PC-3 (cell line): ENCODE data around the gene RTCB. TPM values are rescaled to one million over a fixed set of nuclear protein-coding genes. Genes with fewer than 3 reads are reported as not detected.

ENCODE experiments used
- ATAC-seq: fragments of 200-7000 bp; cut with Tn5 transposase; 2 replicates; pipeline ENCODE4 v1.9.1; 2020; ENCODE audit warnings: mild to moderate bottlenecking, moderate library complexity
- BruUV-seq: library from RNA; stranded (reverse); fragments of 400-500 nt; replicated peaks from 2 replicates; lab custom pipeline; 2021; lab: Mats Ljungman, UMichigan
- CTCF ChIA-PET: fragments of 300-600 bp; sonication (Branson Sonifier 250); formaldehyde crosslinking; loops from one replicate; lab custom pipeline; 2022; ENCODE audit warnings: antibody characterized with exemption; lab: Charles Lee
- POLR2A ChIA-PET: fragments of 300-600 bp; sonication (Branson Sonifier 250); formaldehyde crosslinking; loops from one replicate; lab custom pipeline; 2022; ENCODE audit warnings: antibody characterized with exemption; ENCODE audit not compliant: unreplicated experiment; lab: Charles Lee
- DNase-seq: peaks from one replicate; pipeline ENCODE4 v3.0.0-alpha.2; 2015
- H2AFZ ChIP-seq: fragments of 300-600 bp; sonication (generic); 2 replicates; pipeline ENCODE4 v1.6.0; 2016; ENCODE audit warnings: antibody characterized with exemption, low read length
- H3F3A ChIP-seq: fragments of 300-600 bp; sonication (generic); one replicate; pipeline ENCODE4 v1.6.0; 2017; ENCODE audit warnings: antibody characterized with exemption, low read length, control low read depth, mild to moderate bottlenecking; ENCODE audit not compliant: unreplicated experiment
- H3K27ac ChIP-seq: fragments of 300-600 bp; sonication (generic); 2 replicates; pipeline ENCODE4 v1.5.1; 2016; ENCODE audit warnings: mild to moderate bottlenecking, low read length
- H3K27me3 ChIP-seq: fragments of 300-600 bp; sonication (generic); 2 replicates; pipeline ENCODE4 v1.6.1; 2016; ENCODE audit warnings: low read length, mixed read lengths
- H3K36me3 ChIP-seq: fragments of 300-600 bp; sonication (generic); 2 replicates; pipeline ENCODE4 v1.6.1; 2016; ENCODE audit warnings: low read depth, mixed run types, low read length, mixed read lengths
- H3K4me1 ChIP-seq: fragments of 300-600 bp; sonication (generic); 2 replicates; pipeline ENCODE4 v1.5.1; 2016; ENCODE audit warnings: low read length; ENCODE audit not compliant: insufficient read depth
- H3K4me2 ChIP-seq: fragments of 300-600 bp; sonication (generic); 2 replicates; pipeline ENCODE4 v1.6.0; 2016; ENCODE audit warnings: low read length
- H3K4me3 ChIP-seq: fragments of 300-600 bp; sonication (generic); 2 replicates; pipeline ENCODE4 v1.5.1; 2016; ENCODE audit warnings: mild to moderate bottlenecking, low read length, mixed read lengths
- H3K79me2 ChIP-seq: fragments of 300-600 bp; sonication (generic); 2 replicates; pipeline ENCODE4 v1.6.1; 2017; ENCODE audit warnings: low read length, mixed read lengths
- H3K9ac ChIP-seq: fragments of 300-600 bp; sonication (generic); 2 replicates; pipeline ENCODE4 v1.6.0; 2016; ENCODE audit warnings: mild to moderate bottlenecking, low read length
- H3K9me2 ChIP-seq: fragments of 300-600 bp; sonication (generic); replicated peaks from 2 replicates; pipeline ENCODE4 v1.6.1; 2016; ENCODE audit warnings: mixed run types, low read length, mixed read lengths
- H3K9me3 ChIP-seq: fragments of 300-600 bp; sonication (generic); 2 replicates; pipeline ENCODE4 v1.6.1; 2016; ENCODE audit warnings: low read length, mixed read lengths
- H4K20me1 ChIP-seq: fragments of 300-600 bp; sonication (generic); 2 replicates; pipeline ENCODE4 v1.6.1; 2016; ENCODE audit warnings: low read length, mixed read lengths
- EZH2 ChIP-seq: fragments of 300-600 bp; sonication (generic); IDR thresholded peaks from one replicate; pipeline ENCODE4 v1.6.1; 2017; ENCODE audit warnings: antibody characterized with exemption, mild to moderate bottlenecking, low read length; ENCODE audit not compliant: unreplicated experiment
- EZH2phosphoT487 ChIP-seq: fragments of 300-600 bp; sonication (generic); IDR thresholded peaks from 2 replicates; pipeline ENCODE4 v1.6.1; 2018; ENCODE audit warnings: mild to moderate bottlenecking, antibody characterized with exemption, low read length, borderline replicate concordance
- intact Hi-C: fragments of 100-400 bp; cut with micrococcal nuclease; formaldehyde crosslinking; loops from 2 replicates; pipeline ENCODE4 v1.9.0; 2023
- total RNA-seq: library from RNA; depleted of rRNA; stranded (reverse); fragments of >200 nt; gene quantifications from 2 replicates; pipeline ENCODE4 v1.2.3, GENCODE V29; 2014
- TF ChIP-seq, protein P1 (sequence below): fragments of 300-600 bp; sonication (generic); conservative IDR thresholded peaks from 2 replicates; pipeline ENCODE4 v1.5.1; 2017; ENCODE audit warnings: antibody characterized with exemption, low read depth, mild to moderate bottlenecking, low read length

RTCB gene
- total RNA-seq, 1 experiment from 2014 or later, result 146 TPM

DNA sequence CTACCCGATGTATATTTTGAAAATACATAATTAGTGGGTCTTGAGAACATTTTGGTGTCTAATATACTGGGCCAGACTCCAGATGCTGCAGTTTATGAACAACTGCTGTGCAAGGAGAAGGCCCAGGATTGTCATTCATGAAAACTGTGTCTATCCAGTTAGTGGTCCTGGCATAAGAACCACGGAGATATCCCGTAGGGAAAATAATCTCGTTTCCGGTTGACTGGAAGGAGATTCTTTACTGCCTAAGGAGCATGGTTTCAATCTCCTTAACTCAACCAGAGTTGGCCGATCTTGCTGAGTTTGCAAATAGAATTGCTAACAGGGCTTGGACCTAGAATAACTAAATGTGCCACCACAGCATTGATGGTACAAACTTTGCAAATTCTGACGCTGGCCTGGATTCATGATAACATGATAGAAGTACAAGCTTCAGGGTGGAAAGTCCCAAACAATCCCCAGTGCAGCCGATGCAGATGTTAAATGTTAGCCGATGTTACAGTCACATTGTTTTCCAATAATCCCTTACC is 4.6 kb upstream of the RTCB start:
- no peak overlapping the region for H2AFZ ChIP-seq
- H3K9me2 ChIP-seq, result no peaks in the 10 kb centered on the region
- DNase-seq, result no peak
- CTCF ChIA-PET, result no interaction called here
- BruUV-seq, result no TSS peak
- H3K4me2 ChIP-seq, result no peak overlapping the region
- no peak overlapping the region for H3K4me3 ChIP-seq
- H3K79me2 ChIP-seq, result peaks cover 5% of the 10 kb centered on the region
- H4K20me1 ChIP-seq, result no peaks in the 10 kb centered on the region
- no peaks in the 10 kb centered on the region for H3F3A ChIP-seq
- H3K27me3 ChIP-seq, result peaks cover 45% of the 10 kb centered on the region
- no peaks in the 10 kb centered on the region for H3K36me3 ChIP-seq
- TF ChIP-seq EZH2phosphoT487, result no peak
- no peak for TF ChIP-seq EZH2
- TF ChIP-seq, protein P1, sequence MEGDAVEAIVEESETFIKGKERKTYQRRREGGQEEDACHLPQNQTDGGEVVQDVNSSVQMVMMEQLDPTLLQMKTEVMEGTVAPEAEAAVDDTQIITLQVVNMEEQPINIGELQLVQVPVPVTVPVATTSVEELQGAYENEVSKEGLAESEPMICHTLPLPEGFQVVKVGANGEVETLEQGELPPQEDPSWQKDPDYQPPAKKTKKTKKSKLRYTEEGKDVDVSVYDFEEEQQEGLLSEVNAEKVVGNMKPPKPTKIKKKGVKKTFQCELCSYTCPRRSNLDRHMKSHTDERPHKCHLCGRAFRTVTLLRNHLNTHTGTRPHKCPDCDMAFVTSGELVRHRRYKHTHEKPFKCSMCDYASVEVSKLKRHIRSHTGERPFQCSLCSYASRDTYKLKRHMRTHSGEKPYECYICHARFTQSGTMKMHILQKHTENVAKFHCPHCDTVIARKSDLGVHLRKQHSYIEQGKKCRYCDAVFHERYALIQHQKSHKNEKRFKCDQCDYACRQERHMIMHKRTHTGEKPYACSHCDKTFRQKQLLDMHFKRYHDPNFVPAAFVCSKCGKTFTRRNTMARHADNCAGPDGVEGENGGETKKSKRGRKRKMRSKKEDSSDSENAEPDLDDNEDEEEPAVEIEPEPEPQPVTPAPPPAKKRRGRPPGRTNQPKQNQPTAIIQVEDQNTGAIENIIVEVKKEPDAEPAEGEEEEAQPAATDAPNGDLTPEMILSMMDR, result no peak
- no peak overlapping the region for H3K27ac ChIP-seq
- ATAC-seq, result no peak
- H3K9ac ChIP-seq, result no peak overlapping the region
- POLR2A ChIA-PET, result no interaction called here
- intact Hi-C loops, result no loop called here
- H3K9me3 ChIP-seq, result no peaks in the 10 kb centered on the region
- H3K4me1 ChIP-seq, result 0 out of 2 replicates have a peak, but pooled peaks cover 6% of the 10 kb centered on the region

DNA sequence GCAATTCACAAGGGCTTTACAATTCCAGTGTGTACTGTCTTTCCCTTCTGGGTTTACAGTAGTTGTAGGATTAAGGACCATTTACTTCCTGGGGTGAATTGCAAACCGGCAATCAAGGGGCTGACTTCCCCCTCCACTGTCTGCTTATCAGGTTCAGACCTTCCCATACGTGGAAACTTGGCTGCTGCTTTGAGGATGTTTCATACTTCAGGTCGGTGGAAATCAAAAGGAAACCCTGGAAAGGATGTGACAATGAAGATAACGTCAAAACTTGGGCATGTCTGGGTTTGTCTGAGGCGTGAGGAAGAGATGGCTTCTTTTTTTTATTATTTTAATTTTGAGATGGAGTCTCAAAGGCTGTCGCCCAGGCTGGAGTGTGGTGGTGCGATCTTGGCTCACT is 2.1 kb upstream of the RTCB start:
- Histone ChIP-seq H3K9ac (no peak overlapping the region), H3F3A (no peaks in the 10 kb centered on the region), H3K4me2 (no peak overlapping the region), H2AFZ (no peak overlapping the region), H3K4me1 (peaks cover 16% of the 10 kb centered on the region), H3K79me2 (peaks cover 29% of the 10 kb centered on the region), H4K20me1 (peaks cover 9% of the 10 kb centered on the region; the same call in 1 of the 2 replicates), H3K9me3 (no peaks in the 10 kb centered on the region), H3K4me3 (no peak overlapping the region), H3K36me3 (no peaks in the 10 kb centered on the region), H3K27me3 (peaks cover 28% of the 10 kb centered on the region), H3K27ac (no peak overlapping the region), H3K9me2 (no peaks in the 10 kb centered on the region)
- CTCF ChIA-PET, result interaction anchor here (0.6 to 0.7 kb wide), 2 partner anchors 30 to 85 kb away, joined by 3 to 6 read pairs; no protein-coding TSS in a partner anchor
- no TSS peak for BruUV-seq
- ATAC-seq (no peak), DNase-seq (no peak)
- intact Hi-C loops, result no loop called here
- TF ChIP-seq EZH2 (no peak), EZH2phosphoT487 (no peak)
- TF ChIP-seq, protein P1, result no peak
- POLR2A ChIA-PET, result no interaction called here

DNA sequence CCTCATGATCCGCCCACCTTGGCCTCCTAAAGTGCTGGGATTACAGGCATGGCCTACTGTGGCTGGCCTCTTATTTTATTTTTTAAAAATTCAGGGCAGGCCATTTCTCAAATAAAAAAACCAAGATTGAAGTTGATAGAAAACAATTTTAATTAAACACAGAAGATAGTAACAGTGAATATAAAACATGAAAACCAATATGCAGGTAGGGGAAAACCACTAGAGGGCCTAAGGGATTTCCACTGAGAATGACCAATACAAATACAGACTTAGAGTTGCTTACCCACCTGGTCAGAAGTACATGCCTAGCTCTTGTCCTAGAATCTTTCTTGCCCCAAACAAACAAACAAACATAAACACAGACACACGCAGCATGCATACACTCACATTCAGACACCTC is 1.7 kb upstream of the RTCB start:
- POLR2A ChIA-PET, result no interaction called here

More for the DNA sequence above, 1.7 kb upstream of the RTCB start:
- Histone ChIP-seq H3K4me3 (no peak overlapping the region), H4K20me1 (peaks cover 9% of the 10 kb centered on the region; the same call in 1 of the 2 replicates), H3K9me2 (no peaks in the 10 kb centered on the region), H3K9ac (no peak overlapping the region), H3F3A (no peaks in the 10 kb centered on the region), H3K9me3 (no peaks in the 10 kb centered on the region), H3K36me3 (peaks cover under 1% of the 10 kb centered on the region; the same call in 1 of the 2 replicates), H2AFZ (no peak overlapping the region), H3K27ac (no peak overlapping the region), H3K79me2 (peaks cover 34% of the 10 kb centered on the region), H3K4me1 (peaks cover 16% of the 10 kb centered on the region), H3K4me2 (no peak overlapping the region), H3K27me3 (peaks cover 23% of the 10 kb centered on the region)
- BruUV-seq, result no TSS peak
- ATAC-seq (no peak), DNase-seq (peak; percentile 33)
- TF ChIP-seq, protein P1, result peak; percentile 60
- TF ChIP-seq EZH2phosphoT487 (no peak), EZH2 (no peak)
- intact Hi-C loops, result loop anchor here (1.0 kb wide), 1 partner anchor 31 kb away; no protein-coding TSS in a partner anchor
- CTCF ChIA-PET, result interaction anchor here (0.6 to 0.7 kb wide), 3 partner anchors 25 to 85 kb away, joined by 3 to 6 read pairs (median 3); no protein-coding TSS in a partner anchor
